ENCODE data around the gene OR5M8.

OR5M8 gene

DNA sequence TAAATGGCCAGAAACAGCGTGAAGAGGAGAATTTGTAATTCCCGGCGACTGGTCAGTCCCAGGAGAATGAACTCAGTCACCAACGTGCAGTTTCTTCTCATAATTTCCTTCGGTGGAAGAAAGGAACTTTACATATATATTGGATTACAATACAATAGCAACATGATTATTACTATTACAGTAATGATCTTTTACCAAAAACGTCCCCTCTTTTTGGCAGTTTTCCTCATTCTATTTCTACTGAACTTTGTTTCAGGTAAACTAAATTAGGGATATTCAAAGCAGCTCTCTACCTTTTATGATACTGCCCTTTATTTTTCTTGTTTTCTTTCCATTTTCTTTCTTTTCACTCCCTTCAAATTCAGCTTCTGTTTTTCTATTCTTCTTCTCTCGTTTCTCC lies at the start of gene OR5M8:
Gene OR5M8 (minus strand): TSS at position 101 of the 400 bp plus-strand sequence. CDS start 0 bp downstream, at position 101.
- no peak for DNase-seq (ENCODE audit: low spot score)

DNA sequence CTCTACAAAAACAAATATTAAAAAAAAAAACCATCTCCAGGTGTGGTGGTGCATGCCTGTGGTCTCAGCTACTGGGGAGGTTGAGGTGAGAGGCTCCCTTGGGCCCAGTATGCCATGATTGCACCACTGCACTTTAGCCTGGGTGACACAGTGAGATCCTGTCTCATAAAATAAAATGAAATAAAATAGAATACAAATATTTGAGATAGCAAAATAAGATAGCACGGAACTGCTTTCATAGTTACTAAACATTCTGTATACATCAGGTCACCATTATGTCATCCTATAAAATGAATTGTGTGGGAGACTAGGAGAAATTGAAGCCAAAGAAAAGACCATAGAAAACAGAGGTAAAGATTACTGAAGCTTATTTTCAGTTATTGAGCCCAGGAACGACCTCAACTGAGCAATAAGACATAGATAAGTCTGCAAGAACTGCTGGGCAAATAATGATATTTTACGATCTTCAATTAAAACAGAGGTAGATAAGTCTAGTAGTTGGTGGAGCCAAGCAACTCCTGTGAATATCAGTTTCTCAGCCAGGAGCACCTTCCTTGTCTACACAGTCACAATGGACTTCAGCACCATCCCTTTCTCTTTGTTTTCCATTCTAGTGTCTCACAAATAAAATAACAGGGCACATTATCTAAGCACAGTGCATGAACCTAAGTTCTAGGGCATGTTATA lies 42.0 kb upstream of the OR5M8 start:
- DNase-seq (ENCODE audit: low spot score) = no peak

DNA sequence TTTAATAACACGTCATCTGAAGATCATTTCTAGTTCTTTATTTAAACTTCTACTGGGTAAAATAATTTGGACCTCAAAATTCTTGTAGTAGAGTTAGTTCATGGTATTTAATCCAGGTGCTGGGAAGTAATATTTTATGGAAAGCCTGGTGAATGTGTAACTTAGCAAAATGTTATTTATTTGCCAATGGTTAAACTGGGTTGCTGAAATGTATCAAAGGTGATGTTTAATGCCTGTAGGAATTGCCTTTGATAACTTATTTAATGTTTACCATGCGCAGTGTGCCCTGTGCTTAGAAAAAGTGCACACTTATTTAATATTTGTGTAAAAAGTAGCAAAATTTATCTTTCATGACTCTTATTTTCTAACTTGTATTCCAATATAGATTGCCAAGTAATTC lies 40.7 kb upstream of the OR5M8 start:
- no peak for DNase-seq (ENCODE audit: low spot score)

DNA sequence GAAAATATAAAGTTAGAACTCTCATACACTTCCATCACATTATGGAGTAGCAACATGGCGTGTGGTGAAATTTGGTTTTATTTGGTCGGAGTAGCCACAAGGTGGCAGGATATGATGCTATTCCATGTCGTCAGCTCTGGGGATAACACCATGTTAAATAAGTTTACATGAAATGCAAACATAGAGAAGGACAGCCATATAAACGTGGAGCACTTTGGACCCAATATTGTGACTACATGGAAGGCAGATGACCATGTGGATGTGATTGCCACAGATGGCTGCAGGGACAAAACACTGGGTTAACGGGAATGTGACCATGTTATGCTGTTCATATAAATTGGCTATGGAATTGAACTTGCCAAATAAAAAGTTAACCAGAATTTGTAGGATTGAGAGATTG lies 30.8 kb upstream of the OR5M8 start:
- no peak for DNase-seq (ENCODE audit: low spot score)

DNA sequence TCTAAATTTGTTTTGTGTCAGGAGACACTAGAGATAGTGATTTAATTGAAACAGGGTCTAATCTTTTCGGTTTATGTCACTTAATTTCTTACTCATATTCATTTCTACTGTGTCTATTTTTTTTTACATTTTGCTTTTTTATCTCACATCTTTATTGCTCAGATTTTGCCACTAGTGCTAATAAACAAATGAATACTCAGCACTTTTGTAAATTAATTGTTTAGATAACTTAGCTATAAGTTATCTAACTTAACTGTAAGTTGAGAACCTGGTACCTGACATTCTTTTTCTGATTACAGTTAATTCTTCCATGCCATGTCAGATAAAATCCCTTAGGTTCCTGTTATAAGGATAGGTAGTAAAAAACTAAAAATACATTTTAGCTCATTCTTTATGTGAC lies 22.1 kb upstream of the OR5M8 start:
- no peak for DNase-seq (ENCODE audit: low spot score)

DNA sequence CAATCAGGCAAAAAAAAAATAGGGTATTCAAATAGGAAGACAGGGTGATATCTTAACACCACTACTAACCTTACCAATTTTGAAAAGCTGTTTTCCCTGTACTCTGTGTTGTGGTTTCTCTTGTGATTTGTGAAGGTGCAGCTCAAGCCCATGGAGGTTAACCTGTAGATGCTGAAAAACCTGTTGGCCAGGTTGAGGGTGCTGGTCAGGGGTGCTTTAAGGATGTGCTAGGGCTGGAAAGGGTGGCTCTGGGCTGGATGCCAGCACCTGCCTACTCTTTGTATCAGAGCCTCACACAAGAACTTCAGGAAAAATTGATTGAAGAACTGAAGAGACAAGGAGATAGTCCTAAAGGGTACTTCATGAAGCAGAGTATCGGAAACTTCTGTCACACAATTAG lies 18.3 kb upstream of the OR5M8 start:
- no peak for DNase-seq (ENCODE audit: low spot score)

DNA sequence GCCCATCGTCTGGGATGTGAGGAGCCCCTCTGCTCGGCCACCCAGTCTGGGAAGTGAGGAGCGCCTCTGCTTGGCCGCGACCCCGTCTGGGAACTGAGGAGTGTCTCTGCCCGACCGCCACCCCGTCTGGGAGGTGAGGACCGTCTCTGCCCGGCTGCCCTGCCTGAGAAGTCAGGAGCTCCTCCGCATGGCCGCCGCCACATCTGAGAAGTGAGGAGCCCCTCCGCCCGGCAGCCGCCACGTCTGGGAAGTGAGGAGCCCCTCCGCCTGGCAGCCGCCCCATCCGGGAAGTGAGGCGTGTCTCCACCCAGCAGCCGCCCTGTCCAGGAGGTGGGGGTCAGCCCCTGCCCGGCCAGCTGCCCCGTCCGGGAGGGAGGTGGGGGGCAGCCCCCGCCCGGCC lies 5.8 kb upstream of the OR5M8 start:
- DNase-seq (ENCODE audit: low spot score) = no peak

DNA sequence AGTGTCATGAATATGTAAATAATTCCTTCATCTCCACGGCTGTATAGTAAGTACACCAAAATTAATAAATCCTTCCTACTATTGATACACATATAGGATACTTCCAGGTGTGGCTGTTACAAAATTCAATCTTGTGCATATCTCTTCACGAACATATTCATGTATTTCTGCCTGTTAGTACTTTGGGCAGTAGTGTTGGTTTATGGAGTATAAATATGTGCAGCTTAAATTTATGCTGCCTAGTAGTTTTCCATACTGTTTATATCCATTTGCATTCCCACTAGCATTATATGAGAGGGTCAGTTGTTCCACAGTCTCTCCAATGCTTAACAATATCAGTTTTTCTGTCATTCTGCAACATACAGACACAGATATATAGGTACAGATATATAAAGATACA lies 3.9 kb upstream of the OR5M8 start:
- no peak for DNase-seq (ENCODE audit: low spot score)

DNA sequence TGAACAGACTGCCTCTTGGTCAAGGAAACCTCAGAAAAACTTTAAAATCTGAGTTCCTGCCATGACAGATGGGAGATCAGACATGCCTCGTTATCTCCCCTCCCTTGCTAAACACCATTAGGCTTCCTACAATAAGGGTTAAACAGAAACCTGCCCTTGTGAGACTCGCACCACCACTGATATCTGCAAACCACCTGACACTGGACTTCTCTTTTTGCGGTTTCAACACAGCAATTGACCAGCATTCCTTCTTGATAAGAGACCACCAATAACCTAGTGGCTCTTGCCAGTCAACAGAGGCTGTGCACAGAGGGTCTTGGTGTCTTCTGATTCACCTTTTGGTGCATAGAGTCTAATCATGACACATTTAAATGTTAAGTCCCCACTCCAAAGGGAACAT lies 4.4 kb downstream of the OR5M8 start:
- DNase-seq (ENCODE audit: low spot score) = no peak

DNA sequence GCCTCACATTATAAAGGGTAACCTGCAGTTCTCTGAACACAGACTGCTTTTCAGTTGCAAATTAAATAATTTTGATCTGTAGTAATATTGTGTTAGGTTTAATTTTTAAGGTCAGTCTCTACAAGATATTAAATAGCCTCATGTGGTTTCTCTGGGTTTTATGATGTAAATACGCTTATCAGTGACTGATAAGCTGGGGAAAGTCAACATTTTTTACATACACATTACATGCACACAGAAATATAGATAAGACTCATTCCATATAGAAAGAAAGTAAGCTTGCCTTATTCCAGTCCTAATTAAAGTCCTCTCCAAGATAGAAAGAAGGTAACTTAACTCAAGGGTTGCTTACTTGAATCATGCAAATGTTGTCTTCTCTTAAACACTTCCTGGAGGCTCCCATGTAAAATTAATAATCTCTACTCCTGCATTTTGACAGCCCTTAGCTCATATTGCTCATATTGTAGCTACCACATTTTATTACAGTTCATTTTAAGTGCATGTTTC lies 16.4 kb downstream of the OR5M8 start:
- no peak for DNase-seq (ENCODE audit: low spot score)

DNA sequence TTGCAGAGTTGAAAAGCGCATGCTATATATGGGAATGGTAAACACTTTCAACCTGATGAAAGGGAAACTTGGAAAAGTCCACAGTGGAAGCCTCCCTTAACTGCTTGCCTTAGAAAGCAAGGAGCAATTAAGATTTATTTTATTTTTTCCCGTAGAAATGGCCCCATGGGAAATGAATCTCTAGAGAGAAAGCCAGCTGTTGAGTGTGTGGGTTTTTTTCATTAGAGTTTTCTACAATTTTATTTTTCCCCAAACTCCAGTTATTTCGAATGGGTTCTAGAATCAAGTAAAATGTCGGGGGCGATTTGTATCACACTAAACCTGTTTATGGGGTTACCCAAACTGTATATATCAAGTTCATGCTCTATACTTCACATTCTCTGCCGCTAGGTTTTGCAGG lies 17.9 kb downstream of the OR5M8 start, which contains the start of gene OR5M3:
Gene OR5M3 (minus strand): TSS at position 101 of the 400 bp plus-strand sequence. CDS start 2,855 bp downstream, outside the sequence.
- no peak for DNase-seq (ENCODE audit: low spot score)

DNA sequence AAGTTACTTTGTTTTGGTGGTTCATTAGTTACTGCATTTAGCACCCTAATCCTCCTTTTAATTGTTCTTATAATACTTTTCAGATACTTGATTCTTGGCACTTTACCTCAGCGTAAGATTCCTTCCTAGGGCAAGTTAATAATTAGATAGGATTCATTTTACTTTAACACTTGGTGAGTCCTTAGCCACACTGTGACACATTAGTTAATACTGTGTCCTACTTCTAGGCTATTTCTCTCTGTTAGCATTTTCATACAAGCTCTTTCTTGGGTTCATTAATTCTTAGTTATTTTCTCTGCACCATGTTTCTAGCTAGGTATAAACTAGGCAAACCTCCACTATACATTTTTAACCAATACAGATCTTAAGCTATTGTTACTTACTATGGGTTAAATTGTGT lies 34.1 kb downstream of the OR5M8 start:
- no peak for DNase-seq (ENCODE audit: low spot score)

DNA sequence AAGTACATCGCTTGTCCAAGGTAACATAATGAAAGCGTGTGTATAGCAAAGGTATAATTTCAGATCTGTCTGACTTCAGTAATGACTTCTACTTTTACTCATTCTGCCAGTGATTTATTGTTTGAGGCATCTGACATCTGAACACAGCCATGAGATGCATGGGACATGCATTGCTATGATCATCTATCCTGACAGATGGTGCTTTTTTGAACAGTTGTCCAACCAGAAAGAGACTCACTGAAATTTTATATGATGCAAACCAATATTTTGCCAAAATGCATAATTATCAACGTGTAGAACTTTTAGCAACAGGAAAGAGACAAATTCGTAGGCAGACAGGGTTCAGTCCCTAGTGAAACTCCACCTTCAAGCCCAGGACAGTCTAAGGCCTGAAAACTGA lies 37.6 kb downstream of the OR5M8 start:
- no peak for DNase-seq (ENCODE audit: low spot score)
